ENCODE measurements around the gene MED8.
"Not testable (repeated sequence)": the region's sequence is repeated elsewhere in the genome, so short reads cannot be mapped to it uniquely, and the experiment has no call there.

Gene MED8

DNA sequence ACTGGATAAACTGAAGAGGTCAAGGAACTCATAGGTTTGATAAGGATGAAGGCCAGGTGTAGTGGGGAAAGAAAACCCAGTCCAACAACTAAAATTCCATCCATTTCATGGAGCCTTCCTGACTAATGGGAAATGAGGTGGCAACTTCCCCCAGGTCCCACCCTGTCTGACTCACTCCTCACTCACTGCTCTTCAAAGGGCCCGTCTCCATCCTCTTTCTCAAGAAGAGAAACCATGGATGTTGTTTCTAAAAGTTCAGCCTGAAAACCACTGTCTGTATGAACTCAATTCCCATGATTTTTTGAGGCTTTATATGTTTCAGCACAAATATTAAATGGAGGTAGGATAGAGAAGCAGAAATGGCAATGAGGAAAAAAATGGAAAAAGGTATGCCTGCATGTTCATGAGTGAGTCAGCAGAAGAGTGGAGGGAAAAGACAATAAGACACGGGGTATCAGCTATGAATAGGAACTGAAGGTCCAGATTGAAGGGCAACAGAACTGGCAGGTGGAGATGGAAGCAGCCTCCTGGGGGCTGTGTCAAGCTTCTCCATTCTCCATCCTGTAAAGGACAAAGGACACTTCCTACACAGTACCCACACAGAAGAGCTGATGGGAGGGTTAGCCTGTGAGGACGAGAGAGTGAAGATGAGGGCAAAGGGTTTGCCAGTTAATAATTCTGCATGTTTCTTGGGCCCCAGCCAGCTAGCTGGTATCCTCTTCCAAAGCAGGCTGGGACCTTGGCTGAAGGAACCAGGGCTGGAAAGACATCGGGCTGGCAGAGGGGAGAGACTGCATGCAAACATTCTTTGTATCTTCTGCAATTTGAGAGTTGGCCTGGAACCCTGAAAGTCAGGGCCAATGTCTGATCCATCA, 16.3 kb downstream of the MED8 start:
- no peaks in the 10 kb centered on the region for H3K27me3 ChIP-seq (ENCODE audit: control insufficient read depth in 5 of 5, insufficient read depth in 4 of 5, low read length in 5 of 5)
- peak overlapping the region; percentile 33 for H3K27ac ChIP-seq (ENCODE audit: low read depth, low read length)
- H3K9ac ChIP-seq (ENCODE audit: low read length in 5 of 5) = peak overlapping the region in 2 of 5 donors; percentile 0 to 19
- H3K4me1 ChIP-seq (ENCODE audit: control insufficient read depth in 5 of 5, insufficient read depth in 5 of 5, low read length in 5 of 5) = peaks cover 3 to 19% (median 18%) of the 10 kb centered on the region in 5 donors
- no peak overlapping the region for H3K4me3 ChIP-seq (ENCODE audit: low read depth in 1 of 5, low read length in 5 of 5)
- H3K9me3 ChIP-seq (ENCODE audit: control insufficient read depth in 5 of 5, low read length in 5 of 5) = no peaks in the 10 kb centered on the region
- peaks cover 0 to 10% (median 3%) of the 10 kb centered on the region in 5 donors for H3K36me3 ChIP-seq (ENCODE audit: control insufficient read depth in 5 of 5, insufficient read depth in 5 of 5, low read length in 5 of 5)

DNA sequence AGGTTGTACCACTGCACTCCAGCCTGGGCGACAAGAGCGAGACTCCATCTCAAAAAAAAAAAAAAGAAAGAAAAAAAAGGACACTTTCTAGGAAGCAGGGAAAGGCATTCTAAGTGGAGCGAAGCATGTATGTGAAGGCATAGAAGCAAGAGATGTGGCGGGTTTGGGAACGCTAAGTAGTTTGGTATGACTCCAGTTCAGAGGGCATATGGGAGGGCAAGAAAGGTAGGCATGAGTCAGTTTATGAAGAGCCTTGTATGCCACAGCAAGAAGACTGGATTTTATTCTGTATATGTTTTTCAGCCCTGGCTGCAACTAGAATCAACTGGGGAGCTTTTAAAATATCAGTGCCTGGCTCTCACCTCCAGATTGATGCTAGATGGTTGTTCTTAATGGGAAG, 17.4 kb downstream of the MED8 start:
- Histone ChIP-seq H3K27ac (ENCODE audit: low read depth, low read length) (peak overlapping the region; percentile 8), H3K9ac (ENCODE audit: low read length in 5 of 5) (peak overlapping the region in 1 of 5 donors; percentile 14), H3K36me3 (ENCODE audit: control insufficient read depth in 5 of 5, insufficient read depth in 5 of 5, low read length in 5 of 5) (peaks cover 0 to 10% (median 3%) of the 10 kb centered on the region in 5 donors), H3K27me3 (ENCODE audit: control insufficient read depth in 5 of 5, insufficient read depth in 4 of 5, low read length in 5 of 5) (no peaks in the 10 kb centered on the region), H3K4me3 (ENCODE audit: low read depth in 1 of 5, low read length in 5 of 5) (no peak overlapping the region), H3K4me1 (ENCODE audit: control insufficient read depth in 5 of 5, insufficient read depth in 5 of 5, low read length in 5 of 5) (peaks cover 3 to 26% (median 24%) of the 10 kb centered on the region in 5 donors), H3K9me3 (ENCODE audit: control insufficient read depth in 5 of 5, low read length in 5 of 5) (no peaks in the 10 kb centered on the region)

DNA sequence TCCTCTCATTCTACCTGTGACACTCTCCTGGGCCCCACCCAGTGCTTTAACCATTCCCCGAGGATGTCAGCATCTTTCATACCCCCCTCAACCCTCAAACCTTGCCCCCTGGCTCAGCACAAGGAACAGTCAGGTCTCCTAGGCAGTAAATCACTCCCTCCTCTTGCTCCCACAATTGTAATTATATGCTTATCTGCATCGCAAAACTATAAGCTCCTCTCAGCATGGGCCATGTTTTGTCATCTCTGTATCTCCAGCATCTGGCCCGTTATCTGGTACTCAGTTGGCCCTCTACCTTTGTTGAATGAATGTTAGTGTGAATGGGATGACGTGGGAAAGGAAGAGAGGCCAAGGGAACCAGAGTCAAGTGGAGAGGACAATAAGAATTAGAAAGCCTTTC, 19.0 kb downstream of the MED8 start:
- Histone ChIP-seq H3K27me3 (ENCODE audit: control insufficient read depth in 5 of 5, insufficient read depth in 4 of 5, low read length in 5 of 5) (no peaks in the 10 kb centered on the region), H3K27ac (ENCODE audit: low read depth, low read length) (no peak overlapping the region), H3K4me1 (ENCODE audit: control insufficient read depth in 5 of 5, insufficient read depth in 5 of 5, low read length in 5 of 5) (peaks cover 5 to 40% (median 38%) of the 10 kb centered on the region in 5 donors), H3K36me3 (ENCODE audit: control insufficient read depth in 5 of 5, insufficient read depth in 5 of 5, low read length in 5 of 5) (peaks cover 0 to 8% (median 5%) of the 10 kb centered on the region in 5 donors), H3K9ac (ENCODE audit: low read length in 5 of 5) (no peak overlapping the region), H3K4me3 (ENCODE audit: low read depth in 1 of 5, low read length in 5 of 5) (no peak overlapping the region), H3K9me3 (ENCODE audit: control insufficient read depth in 5 of 5, low read length in 5 of 5) (no peaks in the 10 kb centered on the region)

DNA sequence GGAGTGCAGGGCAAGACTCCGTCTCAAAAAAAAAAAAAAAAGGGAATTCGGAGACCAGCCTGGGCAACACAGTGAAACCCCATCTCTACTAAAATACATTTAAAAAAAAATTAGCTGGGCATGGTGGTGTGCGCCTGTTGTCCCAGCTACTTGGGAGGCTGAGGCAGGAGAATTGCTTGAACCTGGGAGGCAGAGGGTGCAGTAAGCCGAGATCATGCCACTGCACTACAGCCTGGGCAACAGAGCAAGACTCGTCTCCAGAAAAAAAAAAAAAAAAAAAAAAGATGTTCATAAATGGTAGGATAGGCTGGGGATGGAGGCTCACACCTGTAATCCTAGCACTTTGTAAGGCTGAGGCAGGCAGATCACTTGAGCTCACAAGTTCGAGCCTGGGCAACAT, 19.8 kb downstream of the MED8 start:
- H3K4me1 ChIP-seq (ENCODE audit: control insufficient read depth in 5 of 5, insufficient read depth in 5 of 5, low read length in 5 of 5) = peaks cover 5 to 40% (median 38%) of the 10 kb centered on the region in 5 donors
- H3K4me3 ChIP-seq (ENCODE audit: low read depth in 1 of 5, low read length in 5 of 5); H3K9me3 ChIP-seq (ENCODE audit: control insufficient read depth in 5 of 5, low read length in 5 of 5); H3K27me3 ChIP-seq (ENCODE audit: control insufficient read depth in 5 of 5, insufficient read depth in 4 of 5, low read length in 5 of 5); H3K9ac ChIP-seq (ENCODE audit: low read length in 5 of 5); H3K27ac ChIP-seq (ENCODE audit: low read depth, low read length): not testable (repeated sequence)
- H3K36me3 ChIP-seq (ENCODE audit: control insufficient read depth in 5 of 5, insufficient read depth in 5 of 5, low read length in 5 of 5) = peaks cover 0 to 16% (median 13%) of the 10 kb centered on the region in 5 donors

DNA sequence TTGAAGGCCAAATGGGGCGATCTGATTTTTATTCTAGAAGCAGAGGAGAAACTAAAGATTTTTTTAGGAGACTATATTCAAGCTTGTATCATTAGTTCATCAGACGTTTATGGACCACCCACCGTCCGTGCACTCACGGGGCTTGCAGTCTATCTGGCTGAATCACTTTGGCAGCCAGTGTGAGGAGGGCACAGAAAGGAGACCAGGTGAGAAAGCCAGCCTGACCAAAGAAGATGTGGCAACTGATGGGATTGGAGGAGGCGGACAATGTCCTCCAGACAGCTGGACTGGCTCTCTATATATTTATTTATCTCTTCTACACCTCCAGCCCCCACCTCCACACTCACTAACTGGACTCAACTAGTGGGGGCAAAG, 21.0 kb downstream of the MED8 start:
- Histone ChIP-seq H3K27ac (ENCODE audit: low read depth, low read length) (peak overlapping the region; percentile 86), H3K27me3 (ENCODE audit: control insufficient read depth in 5 of 5, insufficient read depth in 4 of 5, low read length in 5 of 5) (no peaks in the 10 kb centered on the region), H3K4me3 (ENCODE audit: low read depth in 1 of 5, low read length in 5 of 5) (peak overlapping the region; percentile 63 to 89 (median 72)), H3K9ac (ENCODE audit: low read length in 5 of 5) (peak overlapping the region; percentile 17 to 93 (median 84)), H3K9me3 (ENCODE audit: control insufficient read depth in 5 of 5, low read length in 5 of 5) (no peaks in the 10 kb centered on the region), H3K36me3 (ENCODE audit: control insufficient read depth in 5 of 5, insufficient read depth in 5 of 5, low read length in 5 of 5) (peaks cover 0 to 27% (median 24%) of the 10 kb centered on the region in 5 donors), H3K4me1 (ENCODE audit: control insufficient read depth in 5 of 5, insufficient read depth in 5 of 5, low read length in 5 of 5) (peaks cover 5 to 39% (median 35%) of the 10 kb centered on the region in 5 donors)

DNA sequence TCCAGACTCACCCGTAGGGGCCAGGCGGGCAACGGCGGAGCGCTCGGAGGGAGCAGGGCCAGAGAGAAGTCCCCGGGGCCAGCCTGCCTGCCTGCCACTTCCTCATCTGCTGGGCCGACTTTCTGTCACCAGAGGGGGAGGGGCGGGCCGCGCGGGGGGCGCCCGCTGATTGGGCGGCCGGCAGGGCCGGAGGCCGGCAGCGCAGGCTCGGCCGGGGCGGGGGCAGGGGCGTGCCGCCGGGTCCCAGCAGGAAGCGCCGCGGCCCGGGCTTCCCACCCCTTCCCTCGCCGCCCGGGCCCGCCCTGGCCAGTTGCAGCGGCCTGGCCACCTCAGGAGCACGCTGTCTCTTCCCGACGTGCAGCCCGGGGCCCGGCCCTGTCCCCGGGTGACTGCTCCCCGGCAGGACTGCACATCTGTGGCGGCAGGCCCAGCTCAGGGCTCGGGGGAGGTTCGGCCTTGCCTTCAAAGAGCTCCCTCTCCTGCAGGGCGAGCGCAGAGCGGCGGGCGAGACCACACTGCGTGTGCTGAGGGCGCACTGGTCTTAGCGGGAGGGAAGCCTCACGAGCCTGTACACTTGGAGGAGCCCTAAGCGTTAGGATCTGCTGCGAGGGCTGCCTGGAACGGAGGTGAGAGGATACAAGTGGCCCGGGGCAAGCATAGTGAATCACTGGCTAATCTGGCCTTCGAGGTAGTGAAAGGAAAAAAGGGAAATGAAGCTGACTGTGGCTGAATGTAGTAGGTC, 21.5 kb downstream of the MED8 start, which contains the start of gene ELOVL1:
TSS of gene ELOVL1 (minus strand) at position 108 of the 742 bp plus-strand sequence. CDS start 2,402 bp downstream, outside the sequence.
- Histone ChIP-seq H3K9ac (ENCODE audit: low read length in 5 of 5) (peak within 1 kb of the TSS; percentile 48 to 95 (median 90)), H3K27me3 (ENCODE audit: control insufficient read depth in 5 of 5, insufficient read depth in 4 of 5, low read length in 5 of 5) (no peaks in the 10 kb centered on the region), H3K9me3 (ENCODE audit: control insufficient read depth in 5 of 5, low read length in 5 of 5) (no peaks in the 10 kb centered on the region), H3K36me3 (ENCODE audit: control insufficient read depth in 5 of 5, insufficient read depth in 5 of 5, low read length in 5 of 5) (peaks cover 0 to 33% (median 28%) of the 10 kb centered on the region in 5 donors), H3K4me3 (ENCODE audit: low read depth in 1 of 5, low read length in 5 of 5) (peak within 1 kb of the TSS; percentile 68 to 91 (median 85)), H3K27ac (ENCODE audit: low read depth, low read length) (peak within 1 kb of the TSS; percentile 92), H3K4me1 (ENCODE audit: control insufficient read depth in 5 of 5, insufficient read depth in 5 of 5, low read length in 5 of 5) (peaks cover 5 to 36% (median 32%) of the 10 kb centered on the region in 5 donors)

DNA sequence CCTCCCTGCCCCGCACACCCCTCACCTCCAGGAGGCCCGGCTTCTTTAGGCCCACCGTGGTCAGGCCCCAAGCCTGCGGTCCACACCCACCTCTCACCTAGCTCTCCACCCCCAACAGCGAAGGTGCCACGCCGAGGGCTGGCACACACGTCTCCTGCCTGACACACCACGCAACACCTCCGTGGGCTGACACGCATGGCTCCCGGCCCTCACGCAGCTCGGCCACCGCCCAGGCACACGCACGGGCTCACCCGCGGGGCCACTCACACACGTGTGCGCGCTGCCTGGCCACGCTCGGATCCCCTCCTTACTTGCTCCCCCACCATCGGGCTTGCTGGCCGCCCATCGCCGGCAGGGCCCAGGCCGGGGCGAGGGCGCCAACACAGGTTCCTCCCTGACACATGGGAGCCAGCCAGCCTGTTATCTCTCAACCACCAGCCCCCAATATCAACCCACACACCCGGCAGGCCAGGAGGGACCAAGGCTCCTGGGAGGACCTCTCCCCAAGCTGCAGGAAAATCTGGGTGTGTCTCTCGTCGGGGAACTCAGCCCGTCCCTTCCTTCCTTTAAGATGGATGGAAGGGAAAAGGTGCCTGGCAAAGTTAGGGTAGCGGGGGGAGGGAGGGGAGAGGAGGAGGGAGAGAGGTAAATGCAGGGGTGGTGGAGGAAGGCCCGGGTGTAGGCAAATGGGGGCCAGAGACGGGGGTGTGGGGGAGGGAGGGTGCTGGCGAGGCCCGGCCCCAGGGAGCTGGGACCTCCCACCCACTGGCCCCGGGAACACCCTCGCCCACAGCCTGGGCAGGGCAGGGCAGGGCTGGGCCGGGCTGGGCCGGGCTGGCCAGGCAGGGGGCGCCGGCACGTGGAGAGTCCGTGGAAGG, 22.3 kb downstream of the MED8 start:
- peak overlapping the region; percentile 92 for H3K27ac ChIP-seq (ENCODE audit: low read depth, low read length)
- H3K4me3 ChIP-seq (ENCODE audit: low read depth in 1 of 5, low read length in 5 of 5) = peak overlapping the region; percentile 68 to 91 (median 85)
- no peaks in the 10 kb centered on the region for H3K27me3 ChIP-seq (ENCODE audit: control insufficient read depth in 5 of 5, insufficient read depth in 4 of 5, low read length in 5 of 5)
- H3K9ac ChIP-seq (ENCODE audit: low read length in 5 of 5) = peak overlapping the region; percentile 48 to 95 (median 90)
- H3K9me3 ChIP-seq (ENCODE audit: control insufficient read depth in 5 of 5, low read length in 5 of 5) = no peaks in the 10 kb centered on the region
- peaks cover 5 to 35% (median 27%) of the 10 kb centered on the region in 5 donors for H3K4me1 ChIP-seq (ENCODE audit: control insufficient read depth in 5 of 5, insufficient read depth in 5 of 5, low read length in 5 of 5)
- H3K36me3 ChIP-seq (ENCODE audit: control insufficient read depth in 5 of 5, insufficient read depth in 5 of 5, low read length in 5 of 5) = peaks cover 0 to 36% (median 34%) of the 10 kb centered on the region in 5 donors

DNA sequence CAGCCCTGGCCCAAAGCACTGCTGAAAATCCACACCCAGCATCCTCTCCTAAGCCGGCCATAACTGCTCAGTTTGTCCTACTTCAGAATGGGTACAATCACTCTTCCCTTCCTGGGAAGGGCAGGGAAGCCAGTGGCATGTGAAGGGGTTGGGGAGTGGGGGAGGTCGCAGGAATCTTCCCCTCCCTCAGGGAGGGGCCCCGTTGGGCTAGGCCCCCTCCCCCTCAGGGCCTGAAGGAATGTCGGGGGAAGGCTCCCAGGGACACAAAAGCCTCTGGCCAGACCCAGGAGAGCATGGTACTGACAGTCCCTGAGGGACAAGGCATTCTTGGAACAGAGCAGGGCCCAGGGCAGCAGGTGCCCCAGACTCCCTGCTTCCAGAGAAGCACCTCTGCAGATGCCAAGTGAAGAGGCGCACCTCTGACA, 23.0 kb downstream of the MED8 start:
- Histone ChIP-seq H3K9ac (ENCODE audit: low read length in 5 of 5) (peak overlapping the region; percentile 48 to 95 (median 90)), H3K9me3 (ENCODE audit: control insufficient read depth in 5 of 5, low read length in 5 of 5) (no peaks in the 10 kb centered on the region), H3K27ac (ENCODE audit: low read depth, low read length) (peak overlapping the region; percentile 92), H3K4me3 (ENCODE audit: low read depth in 1 of 5, low read length in 5 of 5) (peak overlapping the region; percentile 51 to 89 (median 82)), H3K27me3 (ENCODE audit: control insufficient read depth in 5 of 5, insufficient read depth in 4 of 5, low read length in 5 of 5) (no peaks in the 10 kb centered on the region), H3K4me1 (ENCODE audit: control insufficient read depth in 5 of 5, insufficient read depth in 5 of 5, low read length in 5 of 5) (peaks cover 5 to 35% (median 27%) of the 10 kb centered on the region in 5 donors), H3K36me3 (ENCODE audit: control insufficient read depth in 5 of 5, insufficient read depth in 5 of 5, low read length in 5 of 5) (peaks cover 3 to 42% (median 40%) of the 10 kb centered on the region in 5 donors)

DNA sequence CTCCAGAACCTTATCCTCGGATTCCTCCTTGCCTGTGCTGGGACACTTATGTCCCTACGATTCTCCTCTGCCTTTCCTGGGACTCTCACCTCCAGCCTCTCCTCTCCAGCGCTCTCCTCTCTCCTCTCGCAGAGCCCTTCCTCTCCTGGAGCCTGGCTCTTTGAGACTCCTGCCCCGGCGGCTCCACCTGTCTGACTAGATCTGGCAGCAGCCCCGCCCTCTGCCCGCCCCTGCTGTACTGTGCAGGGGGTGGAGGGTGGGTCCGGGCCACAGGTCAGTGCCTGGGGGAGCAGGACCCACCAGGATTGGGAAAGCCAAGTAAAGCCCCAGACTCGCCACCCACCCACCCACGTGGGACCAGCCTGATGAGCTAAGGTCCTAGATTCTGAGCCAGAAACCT, 23.4 kb downstream of the MED8 start:
- Histone ChIP-seq H3K27ac (ENCODE audit: low read depth, low read length) (peak overlapping the region; percentile 92), H3K9ac (ENCODE audit: low read length in 5 of 5) (peak overlapping the region; percentile 19 to 95 (median 90))

More for the DNA sequence above, 23.4 kb downstream of the MED8 start:
- H3K27me3 ChIP-seq (ENCODE audit: control insufficient read depth in 5 of 5, insufficient read depth in 4 of 5, low read length in 5 of 5) = no peaks in the 10 kb centered on the region
- H3K9me3 ChIP-seq (ENCODE audit: control insufficient read depth in 5 of 5, low read length in 5 of 5) = no peaks in the 10 kb centered on the region
- H3K4me1 ChIP-seq (ENCODE audit: control insufficient read depth in 5 of 5, insufficient read depth in 5 of 5, low read length in 5 of 5) = peaks cover 5 to 35% (median 27%) of the 10 kb centered on the region in 5 donors
- H3K36me3 ChIP-seq (ENCODE audit: control insufficient read depth in 5 of 5, insufficient read depth in 5 of 5, low read length in 5 of 5) = peaks cover 7 to 47% (median 45%) of the 10 kb centered on the region in 5 donors
- peak overlapping the region in 4 of 5 donors; percentile 51 to 85 (median 75) for H3K4me3 ChIP-seq (ENCODE audit: low read depth in 1 of 5, low read length in 5 of 5)
